Lung (tissue), 12 donors: Measurements from ENCODE around the gene ZNF660. TPM values are rescaled to one million over a fixed set of nuclear protein-coding genes. Genes with fewer than 3 reads are reported as not detected.
"Not testable (repeated sequence)": the region's sequence is repeated elsewhere in the genome, so short reads cannot be mapped to it uniquely, and the experiment has no call there.

Source experiments
- ATAC-seq: fragments of 200-7000 bp; cut with Tn5 transposase; one replicate; pipeline ENCODE4 v1.9.1; 2020; ENCODE audit warnings: moderate number of reproducible peaks; ENCODE audit not compliant: insufficient read depth, low FRiP score
- DNase-seq, 3 donors: peaks; one replicate each; pipeline ENCODE4 v3.0.0-alpha.2; 2013 to 2017
- H3K27ac ChIP-seq, 2 donors: one replicate each; pipeline ENCODE4 v1.5.1; 2013; ENCODE audit warnings: mild to moderate bottlenecking in 2 of 2, moderate library complexity in 2 of 2, control low read depth in 1 of 2, inconsistent platforms in 1 of 2, low read depth in 1 of 2, low read length in 1 of 2
- H3K27me3 ChIP-seq, 3 donors: one replicate each; pipeline ENCODE4 v1.5.1; 2013; ENCODE audit warnings: low read length in 2 of 3; ENCODE audit not compliant: control insufficient read depth in 3 of 3, insufficient read depth in 3 of 3
- H3K36me3 ChIP-seq, 4 donors: one replicate each; pipeline ENCODE4 v1.5.1; 2013; ENCODE audit warnings: low read length in 4 of 4, mild to moderate bottlenecking in 1 of 4, moderate library complexity in 1 of 4; ENCODE audit not compliant: control insufficient read depth in 4 of 4, insufficient read depth in 4 of 4
- H3K4me1 ChIP-seq, 5 donors: one replicate each; pipeline ENCODE4 v1.5.1; 2013; ENCODE audit warnings: low read length in 5 of 5, mild to moderate bottlenecking in 2 of 5, moderate library complexity in 1 of 5; ENCODE audit not compliant: control insufficient read depth in 5 of 5, insufficient read depth in 5 of 5
- H3K4me3 ChIP-seq: one replicate; pipeline ENCODE4 v1.5.1; 2013; ENCODE audit warnings: mild to moderate bottlenecking, control low read depth, moderate library complexity
- H3K9ac ChIP-seq, 2 donors: one replicate each; pipeline ENCODE4 v1.5.1; 2013; ENCODE audit warnings: low read length in 2 of 2, control low read depth in 1 of 2; ENCODE audit not compliant: insufficient read depth in 1 of 2
- H3K9me3 ChIP-seq, 4 donors: one replicate each; pipeline ENCODE4 v1.5.1; 2013; ENCODE audit warnings: low read length in 3 of 4, mild to moderate bottlenecking in 1 of 4, moderate library complexity in 1 of 4; ENCODE audit not compliant: control insufficient read depth in 4 of 4, insufficient read depth in 3 of 4
- CTCF ChIP-seq: IDR thresholded peaks from 2 replicates; pipeline ENCODE4 v1.5.1; 2012; ENCODE audit warnings: mild to moderate bottlenecking; ENCODE audit errors: control extremely low read depth, extremely low read depth
- WGBS, 2 donors: extraction: QIAGEN DNeasy Blood & Tissue Kit; methylation state at CpG; one replicate each; pipeline ENCODE4 v1.1.7; 2013; 5-methylcytosine and 5-hydroxymethylcytosine counted together
- polyA plus RNA-seq, 2 donors: library from polyadenylated mRNA; stranded (reverse); fragments of 200-250 nt; gene quantifications; one replicate each; pipeline ENCODE4 v1.2.1, GENCODE V29; 2013
- total RNA-seq, 2 donors: library from RNA; depleted of rRNA in 1 of 2; stranded (reverse); fragments of >200 nt in 1 of 2; gene quantifications; one replicate each; pipeline ENCODE4 v1.2.1, GENCODE V29; 2014 to 2021
- donor health status: control.
- donor health status: control.
- donor health status: Bipolar disorder and iron deficiency.
- donor health status: healthy.
- donor health status: DM: yes; HTN: yes; CAD: no.

The ZNF660 gene
- total and polyA plus RNA-seq, 4 donors: 0.64 to 8.7 (median 2.4) TPM

GRCh38 chr3:44576613-44577012 is 8.2 kb upstream of the ZNF660 start:
- Histone ChIP-seq H3K9ac (no peak overlapping the region), H3K27ac (no peak overlapping the region), H3K9me3 (peaks cover 0 to 19% (median 2%) of the 10 kb centered on the region in 4 donors), H3K36me3 (peaks cover 0 to 9% (median 4%) of the 10 kb centered on the region in 4 donors), H3K4me1 (peaks cover 0 to 13% (median 0%) of the 10 kb centered on the region in 5 donors), H3K27me3 (peaks cover 0 to 4% (median 0%) of the 10 kb centered on the region in 3 donors), H3K4me3 (no peak overlapping the region)
- TF ChIP-seq CTCF: no peak
- no peak for ATAC-seq
- peak; percentile 16 to 94 (median 84) for DNase-seq

GRCh38 chr3:44577354-44577952 is 7.3 kb upstream of the ZNF660 start:
- not testable (repeated sequence) for H3K27me3 ChIP-seq, H3K27ac ChIP-seq, DNase-seq, ATAC-seq, H3K9ac ChIP-seq, H3K4me3 ChIP-seq, H3K36me3 ChIP-seq
- Histone ChIP-seq H3K4me1 (peaks cover 0 to 13% (median 0%) of the 10 kb centered on the region in 5 donors), H3K9me3 (peaks cover 0 to 16% (median 2%) of the 10 kb centered on the region in 4 donors)
- 86 to 90% methylated on average over 11 of the region's 11 CpGs for WGBS, 2 donors

- peaks cover 0 to 13% (median 0%) of the 10 kb centered on the region in 5 donors for H3K4me1 ChIP-seq
- H3K36me3 ChIP-seq, H3K27ac ChIP-seq, DNase-seq, ATAC-seq, H3K9ac ChIP-seq, H3K4me3 ChIP-seq, H3K27me3 ChIP-seq: not testable (repeated sequence)
- WGBS, 2 donors: 98% methylated on average over 22 of the region's 22 CpGs
- peaks cover 0 to 16% (median 2%) of the 10 kb centered on the region in 4 donors for H3K9me3 ChIP-seq
These were observed 6.4 kb upstream of the ZNF660 start for GRCh38 chr3:44578316-44578715.

- not testable (repeated sequence) for H3K9ac ChIP-seq, H3K27ac ChIP-seq, ATAC-seq, H3K4me3 ChIP-seq, H3K27me3 ChIP-seq, H3K36me3 ChIP-seq, DNase-seq
- Histone ChIP-seq H3K4me1 (peaks cover 0 to 18% (median 0%) of the 10 kb centered on the region in 5 donors), H3K9me3 (peaks cover 0 to 16% (median 0%) of the 10 kb centered on the region in 4 donors)
- 98% methylated on average over 35 to 37 of the region's 37 CpGs for WGBS, 2 donors
These were observed 5.7 kb upstream of the ZNF660 start for GRCh38 chr3:44578924-44579515.

- WGBS, 2 donors: 97 to 98% methylated on average over 15 of the region's 15 CpGs
- not testable (repeated sequence) for H3K4me3 ChIP-seq, H3K27me3 ChIP-seq, ATAC-seq, H3K27ac ChIP-seq, DNase-seq, H3K9ac ChIP-seq, H3K36me3 ChIP-seq
- Histone ChIP-seq H3K9me3 (peaks cover 0 to 16% (median 0%) of the 10 kb centered on the region in 4 donors), H3K4me1 (peaks cover 0 to 23% (median 0%) of the 10 kb centered on the region in 5 donors)
These were observed 5.0 kb upstream of the ZNF660 start for GRCh38 chr3:44579749-44580148.

- not testable (repeated sequence) for H3K9ac ChIP-seq, DNase-seq, H3K36me3 ChIP-seq, H3K4me3 ChIP-seq, ATAC-seq, H3K27ac ChIP-seq, H3K27me3 ChIP-seq
- peaks cover 0 to 28% (median 6%) of the 10 kb centered on the region in 5 donors for H3K4me1 ChIP-seq
- WGBS, 2 donors: 40 to 43% methylated on average over 45 to 62 of the region's 62 CpGs
- peaks cover 0 to 14% (median 0%) of the 10 kb centered on the region in 4 donors for H3K9me3 ChIP-seq
These were observed 3.8 kb upstream of the ZNF660 start for GRCh38 chr3:44580971-44581370.
